HG03571 (cell line): Measurements from ENCODE around the gene ALKBH6.
"Not testable (repeated sequence)": the region's sequence is repeated elsewhere in the genome, so short reads cannot be mapped to it uniquely, and the experiment has no call there.

ENCODE experiments used
- ATAC-seq: cut with Tn5 transposase; IDR thresholded peaks from one replicate; pipeline ENCODE4 v1.9.1; 2021; ENCODE audit not compliant: unreplicated experiment

Gene ALKBH6

DNA sequence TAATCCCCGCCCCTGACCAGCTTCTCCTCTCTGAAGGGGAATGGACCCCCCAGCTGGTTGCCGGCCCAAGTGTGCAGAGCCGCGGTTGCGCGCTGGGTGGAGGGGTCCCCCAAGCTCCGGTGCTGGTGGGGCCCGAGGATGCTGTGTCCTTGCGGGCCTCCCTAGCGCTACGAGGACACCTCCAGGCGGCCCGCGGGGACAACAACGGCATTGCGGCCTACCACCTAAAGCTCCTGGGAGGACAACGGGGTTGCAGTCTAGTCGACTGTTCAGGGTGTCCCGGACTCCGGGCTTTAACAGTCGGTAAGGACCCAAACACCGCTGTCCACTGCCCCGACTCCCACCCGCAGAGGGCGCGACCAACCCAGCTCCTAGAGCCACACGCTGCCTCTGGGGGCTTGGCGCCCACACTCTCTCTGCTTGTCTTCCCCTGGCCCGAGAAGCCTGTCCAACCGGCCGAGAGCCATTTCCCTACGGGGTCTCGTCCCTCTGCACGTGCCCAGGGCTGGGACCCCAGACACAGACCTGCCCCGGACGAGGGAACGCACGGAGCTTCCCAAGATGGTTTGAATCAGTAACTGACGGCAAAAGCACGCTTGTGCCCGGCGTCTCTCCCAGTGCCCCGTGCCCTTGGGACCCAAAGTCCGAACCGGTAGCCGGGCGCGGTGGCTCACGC lies 20.0 kb downstream of the ALKBH6 start:
- ATAC-seq: no peak

DNA sequence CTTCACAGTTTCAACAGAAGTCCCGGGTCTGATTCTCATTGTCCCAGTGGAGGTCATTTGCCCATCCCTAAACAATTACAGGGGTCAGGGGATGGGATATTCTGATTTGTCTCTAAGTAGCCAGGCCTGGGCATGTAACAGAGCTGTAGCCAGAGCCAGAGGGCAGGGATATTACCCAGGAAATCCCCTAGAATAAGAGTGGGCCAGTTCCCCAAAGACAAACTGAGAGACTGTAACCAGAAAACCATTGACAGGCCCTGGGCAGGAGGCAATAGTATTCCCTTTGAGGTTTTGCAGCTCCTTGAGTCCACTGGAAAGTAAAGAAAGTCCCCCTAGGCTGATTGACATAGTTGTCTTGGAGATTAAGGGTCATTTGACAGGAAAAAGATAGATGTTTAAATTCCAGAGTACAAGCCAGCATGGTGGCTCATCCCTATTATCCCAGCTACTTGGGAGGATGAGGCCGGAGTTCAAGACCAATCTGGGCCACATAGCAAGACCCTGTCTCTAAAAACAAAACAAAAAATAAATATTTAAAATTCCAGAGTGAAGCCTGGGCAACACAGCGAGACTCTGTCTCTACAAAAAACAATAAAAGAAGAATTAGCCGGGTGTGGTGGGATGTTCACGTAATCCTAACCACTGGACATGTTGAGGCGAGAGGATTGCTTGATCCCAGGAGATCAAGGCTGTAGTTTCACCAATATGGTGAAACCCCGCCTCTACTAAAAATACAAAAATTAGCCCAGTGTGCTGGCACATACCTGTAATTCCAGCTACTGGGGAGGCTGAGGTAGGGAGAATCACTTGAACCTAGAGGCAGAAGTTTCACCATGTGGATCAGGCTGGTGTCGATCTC lies 20.9 kb downstream of the ALKBH6 start:
- ATAC-seq: no peak

DNA sequence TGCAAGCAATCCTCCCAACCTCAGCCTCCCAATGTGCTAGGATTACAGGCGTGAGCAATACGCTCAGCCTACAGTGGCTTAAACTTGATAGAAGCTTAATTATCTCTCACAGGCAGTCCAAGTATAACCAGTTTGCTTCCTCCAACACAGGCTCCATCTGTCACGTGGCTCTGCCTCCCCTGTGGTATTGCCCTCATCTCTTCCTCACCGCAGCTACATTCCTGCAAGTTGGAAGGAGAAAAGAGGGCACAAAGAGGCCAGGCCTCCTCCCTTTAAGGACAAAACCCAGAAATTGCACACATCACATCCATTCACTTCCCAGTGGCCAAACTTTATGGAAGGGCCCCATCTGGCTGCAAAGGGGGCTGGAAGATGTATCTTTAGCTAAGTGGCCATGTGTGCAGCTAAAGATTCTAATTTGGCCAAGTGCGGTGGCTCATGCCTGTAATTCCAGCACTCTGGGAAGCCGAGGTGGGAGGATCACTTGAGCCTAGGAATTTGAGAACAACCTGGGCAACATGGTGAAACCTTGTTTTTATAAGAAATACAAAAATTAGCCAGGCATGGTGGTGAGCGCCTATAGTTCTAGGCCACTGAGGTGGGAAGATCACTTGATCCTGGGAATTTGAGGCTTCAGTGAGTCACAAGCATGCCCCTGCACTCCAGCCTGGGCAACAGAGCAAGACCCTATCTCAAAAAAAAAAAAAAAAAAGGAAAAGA lies 22.1 kb downstream of the ALKBH6 start:
- ATAC-seq: no peak

DNA sequence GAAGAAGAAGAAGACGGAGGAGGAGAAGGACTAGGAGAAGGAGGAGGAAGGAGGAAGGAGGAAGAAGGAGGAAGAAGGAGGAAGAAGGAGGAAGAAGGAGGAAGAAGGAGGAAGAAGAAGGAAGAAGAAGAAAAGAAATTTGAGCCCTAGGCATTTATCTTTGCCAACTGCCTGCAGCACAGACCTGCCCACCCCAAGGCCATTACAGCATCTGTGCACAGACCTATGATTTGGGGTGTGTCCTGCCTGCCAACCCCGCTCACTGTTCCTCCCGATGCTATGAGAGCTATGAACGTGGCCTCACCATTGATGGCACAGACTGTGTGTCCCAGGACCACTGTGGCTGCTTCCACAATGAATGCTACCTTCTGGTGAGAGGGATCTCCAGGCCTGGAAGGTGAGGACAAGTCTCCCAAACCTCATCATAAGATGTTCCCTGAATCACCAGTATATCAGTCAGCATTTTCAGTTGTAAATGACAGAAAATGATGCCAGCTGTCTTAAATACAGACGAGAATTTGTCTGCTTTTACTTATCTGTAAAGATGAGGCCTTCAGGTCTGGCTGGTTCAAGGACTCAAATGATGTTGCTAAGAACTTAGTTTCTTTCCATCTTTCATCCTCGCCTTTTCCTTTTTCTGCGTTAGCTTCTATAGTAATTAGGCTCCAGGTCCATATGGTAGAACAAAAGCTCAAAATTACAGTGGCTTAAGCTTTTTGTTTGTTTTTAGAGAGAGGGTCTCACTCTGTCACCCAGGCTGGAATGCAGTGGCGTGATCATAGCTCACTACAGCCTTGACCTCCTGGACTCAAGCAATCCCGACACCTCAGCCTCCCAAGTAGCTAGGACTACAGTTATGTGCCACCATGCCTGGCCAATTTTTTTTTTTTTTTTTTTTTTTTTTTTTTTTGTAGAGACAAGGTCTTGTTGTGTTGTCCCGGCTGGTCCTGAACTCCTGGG lies 23.0 kb downstream of the ALKBH6 start:
- no peak for ATAC-seq

GRCh38 chr19:35990156-35990555 lies 23.9 kb downstream of the ALKBH6 start:
- ATAC-seq: no peak

DNA sequence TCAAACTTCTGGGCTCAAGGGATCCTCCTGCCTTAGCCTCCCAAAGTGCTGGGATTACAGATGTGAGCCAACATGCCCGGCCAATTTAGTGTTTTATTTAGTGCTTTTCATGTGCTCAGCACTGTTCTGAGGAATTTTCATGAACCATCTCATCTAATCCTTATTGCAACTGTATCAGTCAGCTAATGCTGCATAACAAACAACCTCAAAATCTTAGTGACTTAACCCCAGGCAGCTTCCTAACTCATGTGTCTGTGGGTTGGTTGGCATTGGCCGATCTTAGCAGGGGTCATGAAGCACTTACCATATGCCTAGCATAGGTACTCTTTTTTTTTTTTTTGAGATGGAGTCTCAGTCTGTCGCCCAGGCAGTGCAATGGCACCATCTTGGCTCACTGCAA lies 25.2 kb downstream of the ALKBH6 start:
- no peak for ATAC-seq

DNA sequence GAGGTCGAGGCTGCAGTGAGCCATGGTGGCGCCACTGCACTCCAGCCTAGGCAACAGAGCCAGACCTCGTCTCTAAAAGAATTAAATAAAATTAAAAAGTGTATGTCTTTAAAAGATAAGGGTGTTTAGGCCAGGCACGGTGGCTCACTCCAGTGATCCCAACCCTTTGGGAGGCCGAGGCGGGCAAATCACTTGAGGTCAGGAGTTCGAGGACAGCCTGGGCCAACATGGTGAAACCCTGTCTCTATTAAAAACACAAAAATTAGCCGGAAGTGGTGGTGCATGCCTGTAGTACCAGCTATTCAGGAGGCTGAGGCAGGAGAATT lies 26.5 kb downstream of the ALKBH6 start:
- ATAC-seq: no peak

DNA sequence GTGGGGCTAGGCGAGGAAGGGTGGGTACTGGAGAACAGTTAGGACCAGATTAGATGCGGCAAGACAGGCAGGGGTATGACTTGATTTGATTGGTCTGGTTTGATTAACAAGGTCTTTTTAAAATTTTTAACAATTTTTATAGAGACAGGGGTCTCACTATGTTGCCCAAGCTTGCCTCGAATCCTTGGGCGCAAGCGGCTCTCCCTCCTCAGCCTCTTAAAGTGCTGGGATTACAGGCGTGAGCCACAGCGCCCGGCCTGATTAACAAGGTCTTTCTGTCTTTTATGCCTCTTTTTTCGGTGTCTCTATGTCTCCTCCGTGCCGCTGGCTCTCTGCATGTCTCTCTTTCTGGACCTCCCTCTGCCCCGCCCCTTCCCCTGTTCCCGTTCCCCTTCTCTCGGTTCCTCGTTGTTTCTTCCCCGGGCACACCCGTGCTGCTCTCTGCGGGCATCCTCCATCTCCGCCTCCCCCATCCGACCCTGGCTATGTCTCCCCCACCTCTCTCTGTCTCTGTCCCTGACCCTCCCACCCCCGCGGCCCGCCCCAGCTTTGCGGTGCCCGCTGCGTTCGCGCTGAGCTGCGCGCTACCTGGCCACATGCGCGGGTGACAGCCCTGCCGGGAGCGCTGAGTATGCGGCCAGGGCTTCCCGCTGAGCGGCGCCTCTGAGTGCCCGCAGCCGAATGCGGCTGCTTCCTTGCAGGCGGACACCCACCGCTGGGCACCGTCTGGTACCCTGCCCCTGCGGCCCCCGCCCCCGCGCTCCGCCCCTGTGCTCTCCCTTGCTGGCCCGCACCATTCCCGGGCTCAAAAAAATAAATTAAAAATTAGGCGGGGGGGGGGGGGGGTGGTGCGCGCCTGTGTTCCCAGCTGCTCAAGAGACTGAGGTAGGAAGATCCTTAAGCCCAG lies 27.1 kb downstream of the ALKBH6 start:
- no peak for ATAC-seq

DNA sequence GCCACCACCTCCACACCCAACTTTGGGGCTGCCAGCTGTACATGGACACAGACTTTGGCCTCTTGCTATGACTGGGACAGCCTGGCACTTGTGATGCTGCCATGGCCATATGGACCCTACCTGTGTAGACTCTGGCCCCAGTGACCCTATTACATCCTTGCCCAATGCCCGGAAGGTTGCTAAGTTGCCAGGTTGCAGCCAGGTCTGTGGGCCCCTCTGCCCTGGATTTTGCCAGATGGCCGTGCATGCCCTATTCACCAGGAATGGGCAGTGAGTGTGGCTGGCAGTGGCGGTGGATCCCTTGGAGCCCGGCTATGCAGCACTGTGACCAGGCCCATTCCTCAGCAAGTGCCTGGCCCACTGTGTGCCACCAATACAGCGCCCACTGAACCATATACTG lies 27.9 kb downstream of the ALKBH6 start:
- no peak for ATAC-seq

DNA sequence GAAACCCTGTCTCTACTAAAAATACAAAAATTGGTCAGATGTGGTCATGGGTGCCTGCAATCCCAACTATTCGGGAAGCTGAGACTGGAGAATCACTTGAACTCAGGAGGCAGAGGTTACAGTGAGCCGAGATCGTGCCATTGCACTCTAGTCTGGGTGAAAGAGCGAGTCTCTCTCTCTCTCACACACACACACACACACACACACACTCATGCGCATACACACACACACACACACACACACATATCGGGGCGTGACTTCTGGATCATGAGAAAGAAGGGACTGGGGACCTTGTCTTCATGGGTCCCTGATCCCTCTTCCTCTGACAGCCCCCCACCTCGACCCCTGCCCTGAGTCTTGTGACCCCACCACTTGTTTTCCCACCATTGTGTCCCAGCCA lies 30.8 kb downstream of the ALKBH6 start:
- no peak for ATAC-seq

DNA sequence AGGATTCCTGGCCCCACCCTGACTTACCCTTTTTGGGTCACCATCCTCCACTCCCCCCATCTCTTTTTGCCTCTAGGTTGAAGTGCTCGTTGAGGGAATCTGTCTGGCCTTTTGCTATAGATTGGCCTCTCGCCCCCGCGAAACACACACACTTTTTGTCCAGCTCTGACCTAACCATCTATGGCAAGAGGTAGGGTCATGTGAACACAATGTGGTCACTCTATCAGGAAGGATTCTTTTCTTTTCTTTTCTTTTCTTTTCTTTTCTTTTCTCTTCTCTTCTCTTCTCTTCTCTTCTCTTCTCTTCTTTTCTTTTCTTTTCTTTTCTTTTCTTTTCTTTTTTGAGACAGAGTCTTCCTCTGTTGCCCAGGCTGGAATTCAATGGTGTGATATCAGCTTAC lies 33.0 kb downstream of the ALKBH6 start:
- ATAC-seq: not testable (repeated sequence)

DNA sequence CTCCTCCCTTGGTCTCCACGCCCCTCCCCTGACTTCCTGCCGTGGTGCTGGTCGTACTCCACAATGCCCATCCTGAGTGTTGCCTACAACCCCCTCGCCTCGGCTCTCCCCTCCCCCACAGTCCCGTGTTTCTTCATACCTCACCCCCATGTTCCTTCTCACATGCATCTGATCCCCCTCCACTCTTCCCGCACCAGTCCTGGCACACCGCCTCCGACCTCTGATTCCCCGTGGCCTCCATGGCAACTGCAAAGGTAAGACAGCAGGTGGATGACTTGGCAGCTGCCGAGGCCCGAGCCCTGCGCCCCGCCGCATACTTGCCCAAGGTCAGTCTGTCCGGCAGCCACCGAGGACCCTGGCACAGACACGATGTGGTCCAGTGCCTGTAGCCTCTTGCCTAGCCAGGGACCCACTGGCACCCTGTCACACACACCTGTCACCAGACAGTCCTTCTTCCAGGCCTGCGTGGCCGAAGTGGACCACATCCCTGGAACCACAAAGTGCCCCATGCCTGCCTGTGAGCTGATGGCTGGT lies 35.1 kb downstream of the ALKBH6 start:
- no peak for ATAC-seq

GRCh38 chr19:35978271-35978670 lies 35.7 kb downstream of the ALKBH6 start:
- ATAC-seq: no peak

GRCh38 chr19:35977446-35978222 lies 36.4 kb downstream of the ALKBH6 start:
- no peak for ATAC-seq

GRCh38 chr19:35975608-35976214 lies 38.3 kb downstream of the ALKBH6 start:
- no peak for ATAC-seq

- ATAC-seq: no peak
Measured at GRCh38 chr19:35973487-35973886, 40.5 kb downstream of the ALKBH6 start.

GRCh38 chr19:35966771-35967170 lies 47.2 kb downstream of the ALKBH6 start:
- no peak for ATAC-seq

DNA sequence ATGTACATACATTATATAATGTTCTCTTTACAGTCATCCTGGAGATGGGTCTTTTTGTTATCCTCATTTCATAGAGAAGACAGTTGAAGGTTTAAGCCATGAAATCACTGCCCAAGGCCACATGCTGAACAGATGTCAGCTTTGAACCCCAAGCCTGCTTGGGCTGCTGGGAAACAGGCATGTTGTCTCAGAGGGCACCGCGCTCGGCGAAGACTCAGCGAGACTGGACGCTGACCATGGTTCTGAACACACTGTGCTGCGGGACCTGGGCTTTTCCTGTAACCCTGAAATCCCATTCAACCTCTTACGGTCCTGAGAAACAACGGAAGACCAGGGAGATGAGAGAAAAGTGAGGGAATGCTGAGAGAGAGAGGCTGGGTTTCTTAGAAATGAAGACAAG lies 50.5 kb downstream of the ALKBH6 start:
- ATAC-seq: no peak
